ENCODE results near the gene CDH11. TPM values are rescaled to one million over a fixed set of nuclear protein-coding genes. Genes with fewer than 3 reads are reported as not detected.
A peak's percentile ranks its signal among the peaks of the same experiment; 100 is the strongest.

CDH11 gene
- total and polyA plus RNA-seq, 10 of the 15 experiments (the other 5 are each of a cell fraction or from before 2014, with no cell fraction given), result 0.31 to 9.7 (median 0.87) TPM

DNA sequence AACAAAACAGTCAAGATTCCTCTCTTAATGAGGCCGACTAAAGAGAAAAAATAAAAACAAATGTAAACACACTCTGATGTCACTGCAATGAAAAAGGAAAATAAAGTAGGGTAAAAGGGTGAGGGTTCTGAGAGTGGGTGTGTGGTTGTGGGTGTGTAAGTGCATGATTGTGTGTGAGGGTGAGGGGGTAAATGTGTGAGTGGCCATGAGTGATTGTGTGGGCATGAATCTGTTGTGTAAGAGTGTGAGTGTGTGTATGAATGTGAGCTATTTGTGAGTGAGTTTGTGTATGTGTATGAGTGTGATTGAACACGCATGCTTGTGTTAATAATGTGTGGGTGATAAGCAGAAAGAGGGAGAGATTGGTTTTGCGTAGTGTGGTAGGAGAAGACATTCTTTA lies 132.8 kb downstream of the CDH11 start (continued):
- TF ChIP-seq E2F8 (IDR thresholded peaks at IDR 0.05; ENCODE audit: low read depth, partially characterized antibody), result no peak
- no peak for TF ChIP-seq SIN3A (IDR thresholded peaks at IDR 0.05; ENCODE audit: low read depth, low read length)
- no peak for TF ChIP-seq MTA2 (IDR thresholded peaks at IDR 0.05; ENCODE audit: low read depth)

- DNase-seq (ENCODE audit: low read depth, low spot score), result no peak
- ChIA-PET SMC1A (ENCODE audit: uncharacterized antibody, unreplicated experiment) (interaction anchor here (1.2 to 1.8 kb wide), 5 partner anchors 37 to 238 kb away, joined by 3 to 6 read pairs (median 3); no protein-coding TSS in a partner anchor), CTCF (interaction anchor here (0.7 to 2.4 kb wide), 10 partner anchors 9 to 358 kb away, joined by 3 to 10 read pairs (median 4); no protein-coding TSS in a partner anchor), RAD21 (ENCODE audit: unreplicated experiment) (interaction anchor here (1.2 to 3.1 kb wide), 3 partner anchors 24 to 81 kb away, joined by 3 to 9 read pairs (median 5); no protein-coding TSS in a partner anchor), POLR2A (no interaction called here)
- in situ Hi-C loops (cut with MboI) (no loop called here), intact Hi-C loops (cut with micrococcal nuclease; ENCODE audit: unreplicated experiment) (no loop called here)
- no peaks in the 10 kb centered on the region for H3K36me3 ChIP-seq (ENCODE audit: control insufficient read depth in 2 of 2, insufficient read depth in 2 of 2, low read length in 1 of 2)
- no peak overlapping the region for H2AFZ ChIP-seq (ENCODE audit: control insufficient read depth, low read depth, low read length)
- H3K27ac ChIP-seq (ENCODE audit: control insufficient read depth, insufficient read depth), result no peak overlapping the region
- no peak overlapping the region for H3K4me2 ChIP-seq (ENCODE audit: control insufficient read depth, insufficient read depth)
- ATAC-seq, result peak; percentile 88
- TF ChIP-seq HDAC6 (IDR thresholded peaks at IDR 0.05; ENCODE audit: unreplicated experiment), result no peak
- no peak for TF ChIP-seq CBFB (IDR thresholded peaks at IDR 0.05; ENCODE audit: low read depth)
- peak; percentile 42; the same call in 1 of the 2 replicates for TF ChIP-seq SMC3 (IDR thresholded peaks at IDR 0.05; ENCODE audit: borderline replicate concordance, low read length)
- TF ChIP-seq, protein P1, sequence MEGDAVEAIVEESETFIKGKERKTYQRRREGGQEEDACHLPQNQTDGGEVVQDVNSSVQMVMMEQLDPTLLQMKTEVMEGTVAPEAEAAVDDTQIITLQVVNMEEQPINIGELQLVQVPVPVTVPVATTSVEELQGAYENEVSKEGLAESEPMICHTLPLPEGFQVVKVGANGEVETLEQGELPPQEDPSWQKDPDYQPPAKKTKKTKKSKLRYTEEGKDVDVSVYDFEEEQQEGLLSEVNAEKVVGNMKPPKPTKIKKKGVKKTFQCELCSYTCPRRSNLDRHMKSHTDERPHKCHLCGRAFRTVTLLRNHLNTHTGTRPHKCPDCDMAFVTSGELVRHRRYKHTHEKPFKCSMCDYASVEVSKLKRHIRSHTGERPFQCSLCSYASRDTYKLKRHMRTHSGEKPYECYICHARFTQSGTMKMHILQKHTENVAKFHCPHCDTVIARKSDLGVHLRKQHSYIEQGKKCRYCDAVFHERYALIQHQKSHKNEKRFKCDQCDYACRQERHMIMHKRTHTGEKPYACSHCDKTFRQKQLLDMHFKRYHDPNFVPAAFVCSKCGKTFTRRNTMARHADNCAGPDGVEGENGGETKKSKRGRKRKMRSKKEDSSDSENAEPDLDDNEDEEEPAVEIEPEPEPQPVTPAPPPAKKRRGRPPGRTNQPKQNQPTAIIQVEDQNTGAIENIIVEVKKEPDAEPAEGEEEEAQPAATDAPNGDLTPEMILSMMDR (IDR thresholded peaks at IDR 0.05 in 2 of 3, conservative IDR thresholded peaks at IDR 0.05 in 1 of 3; ENCODE audit: control insufficient read depth in 2 of 3, extremely low read depth in 1 of 3, insufficient read depth in 1 of 3, low read depth in 3 of 3, low read length in 3 of 3), result peak; percentile 36 to 58 (median 55); a peak in 4 of 6 replicates
- TF ChIP-seq PML (IDR thresholded peaks at IDR 0.05; ENCODE audit: low read length), result no peak
- no peak for TF ChIP-seq TARDBP (IDR thresholded peaks at IDR 0.05; ENCODE audit: borderline replicate concordance)
- TF ChIP-seq ZNF622 (IDR thresholded peaks at IDR 0.05), result no peak
- TF ChIP-seq POLR2AphosphoS2 (IDR thresholded peaks at IDR 0.05; ENCODE audit: low read depth, low read length), result no peak
- peak; percentile 47 for TF ChIP-seq RAD21 (IDR thresholded peaks at IDR 0.05; ENCODE audit: insufficient read depth, low read depth, low read length)
- TF ChIP-seq YY1 (IDR thresholded peaks at IDR 0.05; ENCODE audit: low read depth, low read length), result 0 out of 2 replicates have a peak, but pooled peaks have one; percentile 26
- H3K79me2 ChIP-seq (ENCODE audit: control insufficient read depth, insufficient read depth, low read length), result no peaks in the 10 kb centered on the region
- 3% methylated on average over 2 of the region's 2 CpGs for WGBS (ENCODE audit: insufficient coverage, insufficient replicate concordance, low lambda C conversion rate, missing lambda C conversion rate)
- H3K9ac ChIP-seq (ENCODE audit: control insufficient read depth, insufficient read depth, low read length), result no peak overlapping the region
- H4K20me1 ChIP-seq (ENCODE audit: control insufficient read depth, insufficient read depth), result no peaks in the 10 kb centered on the region
- BruUV-seq (replicated peaks), result no TSS peak
- no peak overlapping the region for H3K4me3 ChIP-seq
- FAIRE-seq, result no peak
- no peaks in the 10 kb centered on the region for H3K27me3 ChIP-seq (replicated peaks in 1 of 2; ENCODE audit: control insufficient read depth in 2 of 2, insufficient read depth in 2 of 2, low read length in 1 of 2)
- no peaks in the 10 kb centered on the region for H3K9me3 ChIP-seq (replicated peaks; ENCODE audit: control insufficient read depth, insufficient read depth, low read length)
- no peaks in the 10 kb centered on the region for H3K4me1 ChIP-seq (ENCODE audit: control insufficient read depth, insufficient read depth, low read length)
Observed at GRCh38 chr16:64983963-64984362, 137.9 kb downstream of the CDH11 start.

All from GM12878 (cell line).